Superior temporal gyrus (tissue), 1 donor: ENCODE data around the gene PNMT.
A peak's percentile ranks its signal among the peaks of the same experiment; 100 is the strongest.
"Not testable (repeated sequence)": the region's sequence is repeated elsewhere in the genome, so short reads cannot be mapped to it uniquely, and the experiment has no call there.

ENCODE experiments used
- DNase-seq: peaks from one replicate; pipeline ENCODE4 v3.0.0-alpha.2; 2016; ENCODE audit errors: extremely low spot score

PNMT gene

GRCh38 chr17:39687546-39688474 is 19.6 kb downstream of the PNMT start, which contains the start of gene PGAP3:
PGAP3 (minus strand) TSS chr17:39688057; CDS start chr17:39688014, 43 bp downstream.
- DNase-seq = peak; percentile 96

- DNase-seq = no peak
Measured at GRCh38 chr17:39688475-39688835, 20.2 kb downstream of the PNMT start.

- DNase-seq = no peak
Measured at GRCh38 chr17:39688945-39689344, 20.7 kb downstream of the PNMT start.

GRCh38 chr17:39694593-39694992 is 26.3 kb downstream of the PNMT start:
- DNase-seq = no peak

- no peak for DNase-seq
Measured at GRCh38 chr17:39695089-39695474, 26.8 kb downstream of the PNMT start.

- no peak for DNase-seq
Measured at GRCh38 chr17:39696731-39697130, 28.5 kb downstream of the PNMT start.

- no peak for DNase-seq
Measured at GRCh38 chr17:39697961-39698360, 29.7 kb downstream of the PNMT start.

- not testable (repeated sequence) for DNase-seq
Measured at GRCh38 chr17:39699157-39699817, 31.0 kb downstream of the PNMT start.

- DNase-seq = no peak
Measured at GRCh38 chr17:39699818-39700147, 31.5 kb downstream of the PNMT start, which contains the start of gene ERBB2. ERBB2 (plus strand) TSS chr17:39700064; CDS start chr17:39700239, 175 bp downstream.

- no peak for DNase-seq
Measured at GRCh38 chr17:39700148-39700987, 32.1 kb downstream of the PNMT start.

- no peak for DNase-seq
Measured at GRCh38 chr17:39701012-39701783, 32.9 kb downstream of the PNMT start.

- DNase-seq = no peak
Measured at GRCh38 chr17:39701784-39702422, 33.6 kb downstream of the PNMT start.

- no peak for DNase-seq
Measured at GRCh38 chr17:39702901-39703893, 34.9 kb downstream of the PNMT start.

GRCh38 chr17:39703913-39704312 is 35.7 kb downstream of the PNMT start:
- no peak for DNase-seq

- no peak for DNase-seq
Measured at GRCh38 chr17:39704821-39705551, 36.7 kb downstream of the PNMT start.

- no peak for DNase-seq
Measured at GRCh38 chr17:39705786-39706348, 37.6 kb downstream of the PNMT start.

- no peak for DNase-seq
Measured at GRCh38 chr17:39706383-39706782, 38.1 kb downstream of the PNMT start.

GRCh38 chr17:39706921-39707337 is 38.7 kb downstream of the PNMT start:
- no peak for DNase-seq
